HG03196 (cell line): ENCODE measurements around the gene KRT80.

Source experiments
- ATAC-seq: cut with Tn5 transposase; IDR thresholded peaks from one replicate; pipeline ENCODE4 v1.9.1; 2021; ENCODE audit not compliant: unreplicated experiment

The KRT80 gene

DNA sequence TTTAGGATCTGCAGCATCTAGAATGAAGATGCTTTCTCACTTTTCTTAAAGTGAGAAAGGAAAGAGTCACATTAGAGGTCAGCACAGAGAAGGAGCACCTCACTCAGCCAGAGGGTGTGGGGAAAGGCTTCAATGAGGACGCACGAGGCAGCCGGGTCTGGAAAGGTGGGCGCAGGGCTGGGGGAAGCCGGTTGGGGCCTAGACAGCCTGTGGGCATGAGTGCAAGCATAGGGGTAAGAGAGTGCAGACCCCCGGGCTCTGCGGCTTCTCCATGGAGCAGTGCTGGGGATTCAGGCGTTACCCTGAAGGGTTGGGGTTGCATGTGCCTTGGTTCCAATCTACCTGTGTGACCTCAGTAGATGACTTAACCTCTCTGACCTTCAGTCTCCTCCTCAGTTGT lies 49.9 kb downstream of the KRT80 start:
- ATAC-seq = no peak

DNA sequence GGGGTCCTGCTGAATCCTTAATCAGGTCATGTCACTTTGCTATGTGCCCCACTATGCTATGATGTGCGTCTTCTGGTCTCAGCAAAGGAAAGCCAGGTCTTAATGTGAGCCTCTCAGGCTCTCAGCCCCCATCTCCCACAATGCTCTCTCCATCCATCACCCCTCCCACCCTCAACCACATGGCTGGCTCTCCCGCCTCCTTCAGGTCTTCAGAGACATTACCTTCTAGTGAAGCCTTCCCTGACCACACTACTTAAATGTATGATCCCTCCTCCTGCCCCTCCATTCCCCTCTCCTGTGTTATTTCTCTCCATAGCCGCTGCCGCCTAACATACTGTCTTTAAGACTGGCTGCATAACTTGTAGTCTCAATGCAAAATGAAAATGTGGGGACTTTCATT lies 50.5 kb downstream of the KRT80 start:
- ATAC-seq = no peak

DNA sequence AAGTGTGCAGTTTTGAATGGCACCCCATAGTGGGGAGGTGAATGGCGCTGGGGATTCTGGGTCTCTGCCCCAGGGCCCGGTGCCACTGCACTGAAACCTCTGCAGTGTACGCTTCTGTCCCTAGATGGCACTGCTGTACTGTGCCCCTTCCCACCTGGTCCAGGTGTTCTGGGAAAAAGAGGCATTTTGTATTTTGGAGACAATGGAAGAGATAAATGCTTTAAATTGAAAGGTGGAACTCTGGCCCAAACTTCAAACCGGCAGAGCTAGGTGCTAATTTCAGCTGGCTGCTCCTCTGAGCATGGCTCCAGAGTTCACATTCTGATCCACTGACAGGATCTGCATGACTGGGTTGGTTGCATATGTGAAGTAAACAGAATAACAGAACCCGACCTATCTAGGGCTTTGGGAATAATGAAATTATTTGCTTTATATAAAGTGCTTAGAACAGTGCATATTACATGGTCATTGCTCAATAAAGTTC lies 52.2 kb downstream of the KRT80 start:
- no peak for ATAC-seq

DNA sequence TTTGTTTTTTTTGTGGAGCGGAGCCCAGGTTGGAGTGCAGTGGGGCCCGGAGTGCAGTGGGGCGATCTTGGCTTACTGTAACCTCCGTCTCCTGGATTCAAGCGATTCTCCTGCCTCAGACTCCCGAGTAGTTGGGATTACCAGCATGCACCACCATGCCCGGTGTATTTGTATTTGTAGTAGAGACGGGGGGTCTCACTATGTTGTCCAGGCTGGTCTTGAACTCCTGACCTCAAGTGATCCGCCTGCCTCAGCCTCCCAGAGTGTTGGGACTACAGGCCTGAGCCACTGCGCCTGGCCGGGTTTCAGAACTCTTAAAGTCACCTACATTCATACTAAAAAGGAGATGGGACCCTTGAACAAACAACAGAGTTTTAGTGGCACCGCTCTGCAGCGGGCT lies 52.7 kb downstream of the KRT80 start:
- ATAC-seq = no peak

DNA sequence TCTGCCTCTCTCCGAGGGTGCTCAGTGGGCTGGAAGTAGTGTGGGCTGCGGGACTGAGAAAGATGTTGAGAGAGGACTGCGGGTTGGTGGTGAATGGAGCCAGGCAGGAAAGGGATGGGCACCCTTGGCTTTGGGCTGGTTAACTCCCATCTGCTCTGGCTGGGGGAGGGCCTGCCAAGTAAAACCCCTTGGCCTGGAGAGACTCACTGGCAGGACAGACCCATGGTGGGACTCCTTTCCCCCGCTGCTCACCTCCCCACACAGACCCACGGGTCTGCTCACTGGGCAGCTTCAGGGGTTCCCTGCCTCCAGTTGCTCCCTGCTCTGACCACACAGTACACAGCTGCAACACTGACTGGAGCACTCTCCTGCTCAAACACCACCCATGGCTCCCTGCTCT lies 54.1 kb downstream of the KRT80 start:
- no peak for ATAC-seq

DNA sequence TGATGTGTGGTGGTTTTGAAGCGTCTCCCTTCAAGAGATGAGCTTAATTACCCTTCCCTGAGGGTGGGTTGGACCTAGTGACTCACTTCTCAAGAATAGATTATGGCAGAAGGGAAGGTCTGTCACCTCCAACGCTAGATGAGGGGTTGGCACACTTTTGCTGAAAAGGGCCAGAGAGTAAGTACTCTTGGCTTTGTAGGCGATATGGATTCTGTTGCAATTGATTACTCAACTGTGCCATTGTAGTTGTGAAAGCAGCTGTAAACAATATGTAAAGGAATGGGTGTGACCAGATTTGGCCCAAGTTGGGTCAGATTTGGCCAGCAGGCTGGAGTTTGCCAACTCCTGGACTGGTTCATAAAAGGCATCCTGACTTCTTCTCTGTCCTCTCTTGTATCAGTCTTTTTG lies 59.1 kb downstream of the KRT80 start:
- no peak for ATAC-seq

DNA sequence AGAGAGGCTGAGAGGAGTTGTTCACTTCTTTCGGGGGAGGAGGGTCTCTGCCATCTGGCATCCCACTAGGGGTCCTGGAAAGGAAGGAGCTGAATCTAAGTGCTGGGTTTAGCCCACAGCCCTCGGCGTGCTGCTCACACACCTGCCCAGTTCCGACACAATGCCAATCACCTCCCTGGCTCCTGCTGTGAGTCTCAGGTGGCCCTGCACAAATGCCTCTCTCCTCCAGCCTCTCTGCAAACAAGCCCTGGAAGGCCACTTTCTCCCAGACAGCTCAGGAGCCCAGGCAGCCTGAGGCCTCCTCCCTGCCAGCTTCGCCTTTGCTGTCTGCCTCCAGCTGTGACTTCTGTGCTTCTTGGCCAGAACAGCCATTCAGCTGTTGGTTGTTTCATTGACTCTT lies 61.1 kb downstream of the KRT80 start:
- ATAC-seq = no peak

DNA sequence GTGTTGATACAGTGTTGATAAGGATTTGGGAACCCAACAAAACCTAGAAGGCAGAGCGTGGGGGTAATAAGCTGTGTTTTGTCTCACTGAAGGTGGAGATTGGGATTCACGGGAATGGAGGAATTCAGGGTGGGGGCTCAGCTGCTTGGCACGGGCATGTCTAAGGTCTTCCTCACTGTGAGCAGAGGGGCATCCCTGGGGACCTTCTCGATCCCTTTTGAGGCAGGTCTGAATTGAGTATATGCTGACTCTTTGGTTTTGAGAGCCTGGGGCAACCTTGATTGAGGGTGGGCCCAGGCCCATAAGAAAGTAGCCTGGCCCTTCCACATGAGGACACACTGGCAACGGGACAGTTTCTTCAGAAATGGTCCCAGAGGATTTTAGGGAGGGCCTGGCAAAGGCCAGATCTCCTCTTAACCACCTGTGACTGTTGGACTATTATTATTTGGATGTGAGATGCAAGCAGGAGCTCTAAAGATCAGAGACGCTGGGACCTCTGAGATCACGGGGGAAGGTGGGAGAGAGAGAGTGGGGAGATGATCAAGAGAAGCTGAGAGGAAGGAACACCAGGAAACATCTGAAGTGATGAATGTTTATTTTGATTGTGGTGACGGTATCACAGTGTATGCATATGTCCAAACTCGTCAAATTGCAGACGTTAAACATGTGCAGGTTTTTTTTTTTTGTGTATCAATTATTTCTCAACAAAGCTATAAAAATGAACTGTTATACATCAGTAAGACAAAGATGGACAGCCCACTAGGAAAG lies 63.9 kb downstream of the KRT80 start:
- ATAC-seq = no peak

DNA sequence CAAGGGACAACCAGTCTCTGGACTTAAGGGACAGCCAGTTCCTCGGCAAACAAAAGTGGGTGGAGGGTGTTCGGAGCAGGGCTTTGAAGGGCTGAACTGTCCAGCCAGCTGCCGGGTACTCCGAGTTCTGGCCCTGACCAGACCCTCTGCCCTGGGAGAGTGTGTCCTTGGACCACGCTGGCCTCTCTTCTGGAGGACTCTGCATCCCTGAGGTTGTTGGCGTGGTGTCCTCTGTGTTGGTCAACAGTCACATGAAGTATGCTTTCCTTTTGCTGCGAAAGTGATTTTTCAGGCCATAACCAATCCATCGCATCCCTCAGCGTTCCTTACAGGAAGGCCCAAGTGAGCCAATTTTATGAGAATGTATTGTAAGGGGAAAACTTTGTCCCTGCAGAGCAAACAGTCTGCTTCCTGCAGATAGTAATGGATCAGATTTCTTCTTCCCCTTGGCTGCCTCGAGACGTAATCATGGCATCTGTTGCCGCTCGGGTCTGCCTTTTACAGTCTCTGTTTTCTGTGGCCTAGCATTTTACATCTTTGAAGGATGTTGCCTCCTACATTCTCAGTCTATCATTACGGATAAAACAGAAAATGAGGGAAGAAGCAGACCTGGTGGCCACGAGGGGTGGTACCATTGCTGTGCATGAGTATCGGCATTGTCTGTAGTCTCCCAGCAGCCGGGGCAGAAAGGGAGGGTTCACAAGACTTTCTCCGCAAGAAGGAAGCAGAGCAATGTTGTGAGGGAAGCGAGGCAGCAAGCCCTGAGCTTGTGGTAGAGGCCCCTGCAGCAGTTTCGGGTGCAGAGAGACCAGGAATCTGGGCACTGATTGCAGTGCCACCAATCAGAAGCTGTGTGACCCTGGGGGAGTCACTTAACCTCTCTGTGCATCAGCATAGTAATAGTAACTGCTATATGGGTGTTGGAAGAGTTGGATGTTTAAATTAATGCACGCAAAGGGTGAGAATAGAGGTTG lies 64.9 kb downstream of the KRT80 start:
- no peak for ATAC-seq

DNA sequence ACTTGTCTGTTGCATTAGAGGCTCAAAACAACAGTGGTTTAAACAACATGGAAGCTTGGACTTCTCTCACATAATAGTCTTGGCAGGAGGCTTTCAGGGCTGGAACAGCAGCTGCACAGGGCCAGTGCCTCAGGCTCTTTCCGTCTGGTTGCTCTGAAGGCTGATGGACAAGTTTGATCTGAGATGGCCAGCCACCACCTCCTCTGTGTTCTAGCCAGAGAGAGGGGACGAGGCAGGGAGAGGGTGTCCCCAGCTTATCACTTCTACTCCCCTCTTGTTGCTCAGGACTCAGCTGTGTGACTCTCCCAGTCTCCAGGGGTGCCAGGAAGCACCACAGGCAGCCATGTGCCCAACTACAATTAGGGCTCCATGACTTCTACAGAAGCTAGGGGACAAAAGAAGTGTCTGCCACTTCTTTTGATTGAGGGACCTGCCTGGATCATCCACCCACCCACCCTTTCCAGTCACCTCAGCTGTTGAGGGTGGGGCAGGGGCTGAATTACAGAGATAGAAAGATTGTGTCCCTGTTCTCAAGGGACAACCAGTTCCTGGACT lies 65.7 kb downstream of the KRT80 start:
- ATAC-seq = no peak

DNA sequence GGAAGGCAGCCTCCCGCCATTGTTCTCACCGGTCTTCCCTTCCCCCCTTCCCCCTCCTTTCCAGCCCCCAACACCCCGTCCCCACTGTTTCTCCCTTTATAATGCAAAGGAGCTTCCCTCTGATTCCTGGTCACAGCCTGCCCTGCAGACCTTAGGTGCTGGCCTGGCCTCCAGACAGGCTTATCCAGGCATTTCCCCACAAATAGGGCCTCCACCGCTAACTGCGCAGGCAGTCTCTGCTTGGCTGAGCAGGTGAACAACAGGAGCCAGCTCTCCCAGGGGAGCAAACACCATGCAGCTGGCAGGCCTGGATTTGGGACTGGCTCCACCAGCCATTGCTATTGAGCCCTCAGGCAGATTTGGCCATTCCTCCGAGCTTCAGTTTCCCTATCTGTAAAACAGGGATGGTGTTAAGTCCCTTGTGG lies 66.3 kb downstream of the KRT80 start:
- no peak for ATAC-seq

DNA sequence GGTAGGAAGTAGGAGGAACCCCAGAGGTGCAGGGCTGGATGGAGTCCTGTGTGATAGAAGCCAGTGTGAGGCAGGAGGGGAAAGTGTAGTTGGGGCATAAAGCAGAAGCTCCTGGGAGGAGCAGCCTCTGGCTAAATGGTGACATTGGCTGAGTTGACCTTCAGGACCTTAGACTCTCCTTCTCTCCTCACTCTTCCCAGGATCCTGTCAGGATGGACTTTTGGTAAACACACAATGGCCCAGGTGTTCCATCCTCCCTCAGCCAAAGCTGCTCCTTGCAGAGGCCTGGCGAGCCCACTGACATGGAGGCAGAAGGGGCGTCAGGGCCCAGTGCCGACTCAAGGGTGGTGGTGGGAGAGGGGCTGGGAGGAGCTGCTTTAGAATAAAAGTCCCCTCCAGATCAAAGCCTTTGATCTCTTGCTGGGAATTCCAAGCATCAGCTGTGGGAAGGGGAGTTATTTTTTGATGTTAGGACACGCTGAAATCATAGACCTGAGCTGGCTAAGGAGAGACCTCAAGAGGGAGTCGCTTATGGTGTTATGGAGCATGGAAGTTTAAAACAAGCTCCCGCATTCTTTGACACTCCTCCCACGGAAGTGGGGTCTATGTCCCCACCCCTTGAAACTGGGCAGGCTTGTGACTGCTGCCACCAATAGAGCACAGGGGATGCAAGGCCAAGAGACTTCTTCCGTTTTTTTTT lies 68.2 kb downstream of the KRT80 start:
- no peak for ATAC-seq

DNA sequence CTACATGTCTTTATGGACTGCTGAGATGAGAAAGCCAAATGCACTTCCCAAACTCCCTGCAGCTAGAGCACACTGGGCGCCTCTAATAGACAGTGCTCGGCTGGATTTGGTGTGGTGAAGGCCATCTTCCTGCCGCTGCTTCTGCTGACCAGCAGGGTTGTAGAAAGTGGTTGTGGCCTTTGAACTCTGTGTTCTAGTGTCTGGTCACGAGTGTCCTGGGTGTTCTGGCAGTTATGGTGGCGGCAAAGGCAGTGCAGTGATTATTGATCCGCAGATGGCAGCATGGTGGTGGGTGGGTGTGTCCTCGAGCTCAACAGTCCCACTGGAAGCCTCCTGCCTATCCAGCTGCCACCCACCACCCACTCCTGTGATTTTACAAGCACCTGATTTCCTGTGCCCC lies 68.9 kb downstream of the KRT80 start:
- ATAC-seq = no peak

DNA sequence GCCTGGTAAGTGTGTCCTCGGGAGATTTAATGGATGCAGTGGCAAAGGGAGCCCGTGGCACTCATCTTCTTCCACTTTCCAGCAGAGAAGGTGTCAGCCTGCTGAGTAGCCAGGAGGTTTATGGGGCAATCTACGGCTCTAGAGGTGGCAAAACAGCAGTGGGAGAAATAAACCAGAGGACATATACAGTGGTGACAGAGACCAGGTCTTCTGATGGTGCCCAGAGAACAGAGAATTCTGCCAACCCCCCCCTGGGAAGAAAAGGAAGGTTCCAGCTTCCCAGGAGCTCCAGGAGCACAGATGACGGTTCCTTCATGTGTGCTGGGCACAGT lies 69.3 kb downstream of the KRT80 start:
- ATAC-seq = no peak

DNA sequence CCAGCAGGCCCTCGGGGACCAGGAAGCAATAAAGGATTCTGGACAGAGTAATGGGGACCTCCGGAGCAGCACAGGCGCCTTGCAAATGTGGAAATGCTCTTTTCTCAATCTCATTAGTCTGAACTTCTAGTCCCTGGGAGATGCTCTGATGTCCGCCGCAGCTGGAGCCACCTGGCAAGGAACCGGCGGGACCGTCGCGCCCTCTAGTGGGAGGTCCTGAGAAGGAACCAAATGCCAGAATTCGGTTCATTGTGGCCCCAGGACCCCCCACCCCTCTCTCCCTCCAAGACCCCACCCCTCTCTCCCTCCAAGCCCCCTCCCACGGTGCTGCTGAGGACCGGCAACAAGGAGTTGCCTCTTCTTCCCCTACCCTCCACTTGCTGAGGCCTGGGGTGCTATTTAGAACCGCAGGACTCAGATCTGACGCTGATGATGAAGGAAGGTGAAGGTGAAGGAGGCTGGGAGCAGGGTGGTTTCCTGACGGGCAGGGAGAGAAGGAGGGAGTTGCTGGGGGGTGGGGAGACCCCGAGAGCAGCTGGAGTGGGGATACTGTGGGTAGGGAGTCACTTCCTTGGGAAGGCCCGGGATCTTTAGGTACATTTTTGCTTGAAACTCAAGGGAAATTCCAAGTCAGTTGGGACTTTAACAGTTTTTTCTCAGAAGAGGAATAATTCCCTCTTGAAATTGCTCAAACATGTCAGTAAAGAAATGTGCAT lies 69.8 kb downstream of the KRT80 start:
- ATAC-seq = no peak

DNA sequence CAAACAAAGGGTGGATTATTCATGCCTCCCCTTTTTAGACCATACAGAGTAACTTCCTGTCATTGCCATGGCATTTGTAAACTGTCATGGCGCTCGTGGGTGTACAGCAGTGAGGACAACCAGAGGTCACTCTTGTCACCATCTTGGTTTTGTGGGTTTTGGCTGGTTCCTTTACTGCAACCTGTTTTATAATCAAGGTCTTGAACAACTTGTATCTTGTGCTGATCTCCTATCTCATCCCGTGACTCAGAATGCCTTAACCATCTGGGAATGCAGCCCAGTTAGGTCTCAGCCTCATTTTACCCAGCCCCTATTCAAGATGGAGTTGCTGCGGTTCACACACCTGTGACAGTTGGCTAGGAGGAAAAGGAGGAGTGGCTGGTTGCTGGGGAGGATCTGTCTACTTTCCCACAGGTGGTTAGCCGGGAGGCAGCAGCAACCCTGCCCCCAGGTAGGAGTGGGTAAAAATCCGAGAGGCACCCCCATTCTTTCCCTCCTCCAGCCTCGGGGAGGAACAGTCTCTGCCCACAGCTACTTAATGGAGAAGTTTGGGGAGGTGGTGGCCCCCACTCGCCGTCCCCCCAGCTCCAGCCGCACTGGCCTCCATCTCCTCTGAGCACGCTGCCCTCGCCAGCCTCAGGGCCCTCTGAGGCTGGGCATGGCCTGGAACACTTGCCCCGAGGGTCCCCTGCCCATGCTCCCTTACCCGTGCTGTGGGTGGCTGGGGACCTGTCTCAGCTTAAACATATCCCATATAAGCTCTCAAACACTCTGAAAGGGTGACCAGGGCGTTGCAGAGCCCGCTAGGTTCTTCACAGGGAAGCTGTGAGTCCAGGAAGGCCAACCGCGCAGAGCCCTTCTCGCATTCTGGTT lies 70.6 kb downstream of the KRT80 start:
- no peak for ATAC-seq

DNA sequence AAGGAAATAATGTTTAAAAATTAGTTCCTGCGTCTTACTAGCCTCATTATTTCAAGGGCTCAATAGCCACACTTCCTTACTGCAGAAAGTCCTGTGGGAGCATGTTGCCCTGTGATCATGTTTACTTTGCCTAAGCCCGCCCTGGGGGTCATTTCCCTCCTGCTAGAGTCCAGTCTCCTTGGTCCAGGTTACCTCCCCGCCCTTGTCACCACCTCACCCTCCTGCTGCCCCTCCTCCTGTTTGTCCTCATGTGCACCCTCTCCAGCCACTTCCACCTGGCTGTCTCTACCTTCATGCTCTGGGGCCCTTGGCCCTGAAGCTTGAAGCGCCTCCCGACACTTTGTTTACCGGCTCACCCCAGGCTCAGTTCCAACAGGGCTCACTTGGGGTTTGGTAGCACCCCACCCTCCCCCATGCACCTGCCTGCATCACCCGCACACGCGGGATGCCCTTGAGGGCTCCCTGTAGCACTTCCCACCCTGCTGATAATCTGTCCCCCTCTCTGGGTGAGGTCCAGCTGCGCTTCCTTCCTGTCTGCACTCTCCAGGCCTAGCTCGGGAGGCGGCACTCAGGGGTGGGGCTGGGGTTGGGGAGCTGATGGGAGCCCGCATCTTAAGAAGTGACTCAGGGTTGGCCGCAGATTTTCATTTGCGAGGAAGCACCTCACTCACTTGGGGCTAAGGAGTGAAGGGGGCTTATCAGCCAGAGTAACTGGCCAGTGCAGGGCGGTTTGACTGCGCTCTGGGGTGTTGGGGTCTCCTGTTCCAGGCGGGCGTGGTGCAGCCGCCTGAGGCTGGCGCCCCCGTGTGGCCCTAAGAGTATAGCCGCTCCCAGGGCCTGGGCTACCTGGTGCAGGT lies 72.2 kb downstream of the KRT80 start:
- no peak for ATAC-seq
